H1 (cell line): Measurements from ENCODE around the gene HECTD3. TPM values are rescaled to one million over a fixed set of nuclear protein-coding genes. Genes with fewer than 3 reads are reported as not detected.

ENCODE experiments used
- RFX5 ChIP-seq: IDR thresholded peaks from 2 replicates; pipeline ENCODE4 v1.6.1; 2011; ENCODE audit warnings: low read depth, low read length, improper control_type of control experiment, borderline replicate concordance
- SIRT6 ChIP-seq: IDR thresholded peaks from one replicate; pipeline ENCODE4 v1.7.1; 2012; ENCODE audit warnings: low read length, inconsistent platforms
- polyA plus RNA-seq, 7 experiments: library from polyadenylated mRNA; depleted of rRNA in 3 of 7; stranded (reverse) in 5 of 7; unstranded in 2 of 7; fragments of >200 nt in 5 of 7; fragments of 200-250 nt in 2 of 7; gene quantifications; 1 replicate in 5 of 7; 2 replicates in 1 of 7; 4 replicates in 1 of 7; pipeline versions ENCODE4 v1.2.1 to v1.2.3, GENCODE V29; 2011 to 2013; ENCODE audit warnings: missing spikeins in 2 of 7, mixed read lengths in 2 of 7
- total RNA-seq: library from RNA; stranded (reverse); fragmentation: NEBNext Ultra II Directional; extraction: Animal tissue kit (Norgen Biotek cat#: 25700); gene quantifications from 2 replicates; pipeline ENCODE4 v1.2.1, GENCODE V29; 2021

HECTD3 gene
- total and polyA plus RNA-seq, 2 of the 8 experiments (the other 6 are each of a cell fraction or from before 2014, with no cell fraction given), result 32.9 to 52.7 TPM

- TF ChIP-seq RFX5, result no peak
- TF ChIP-seq SIRT6, result no peak
Measured at GRCh38 chr1:45040297-45040696, 29.2 kb upstream of the HECTD3 start (continued).
